ENCODE results near the gene MSX2. TPM values are rescaled to one million over a fixed set of nuclear protein-coding genes. Genes with fewer than 3 reads are reported as not detected.

Gene MSX2
- total RNA-seq, result 1.5 and 2.2 TPM in 2 replicates

DNA sequence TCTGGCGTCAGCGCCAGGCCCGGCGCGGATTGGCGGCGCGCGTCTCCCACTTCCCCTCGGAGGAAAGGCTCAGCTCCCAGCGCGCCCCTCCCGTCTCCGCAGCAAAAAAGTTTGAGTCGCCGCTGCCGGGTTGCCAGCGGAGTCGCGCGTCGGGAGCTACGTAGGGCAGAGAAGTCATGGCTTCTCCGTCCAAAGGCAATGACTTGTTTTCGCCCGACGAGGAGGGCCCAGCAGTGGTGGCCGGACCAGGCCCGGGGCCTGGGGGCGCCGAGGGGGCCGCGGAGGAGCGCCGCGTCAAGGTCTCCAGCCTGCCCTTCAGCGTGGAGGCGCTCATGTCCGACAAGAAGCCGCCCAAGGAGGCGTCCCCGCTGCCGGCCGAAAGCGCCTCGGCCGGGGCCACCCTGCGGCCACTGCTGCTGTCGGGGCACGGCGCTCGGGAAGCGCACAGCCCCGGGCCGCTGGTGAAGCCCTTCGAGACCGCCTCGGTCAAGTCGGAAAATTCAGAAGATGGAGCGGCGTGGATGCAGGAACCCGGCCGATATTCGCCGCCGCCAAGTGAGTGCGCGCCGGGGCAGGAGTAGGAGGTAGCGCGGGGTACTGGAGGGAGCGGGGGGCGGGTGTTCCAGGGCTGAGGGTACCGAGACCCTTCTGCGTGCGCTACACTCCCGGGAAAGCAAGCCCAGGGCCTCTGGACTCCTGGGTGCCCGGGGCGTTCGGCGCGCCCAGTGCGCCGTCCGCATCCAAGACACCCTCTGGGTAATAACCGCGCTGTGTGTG, at the start of gene MSX2:
Gene MSX2 (plus strand): TSS at position 99 of the 777 bp plus-strand sequence. CDS start 78 bp downstream, at position 177.
- H3K4me1 ChIP-seq (ENCODE audit: insufficient read depth, low read length), result no peaks in the 10 kb centered on the region
- peak; percentile 99 for DNase-seq (ENCODE audit: insufficient read length, low spot score, missing footprints)
- H3K27me3 ChIP-seq (ENCODE audit: insufficient read depth, low read length), result peaks cover 46% of the 10 kb centered on the region
- no peaks in the 10 kb centered on the region for H3K79me2 ChIP-seq (ENCODE audit: insufficient read depth, low read length)
- H3K27ac ChIP-seq (ENCODE audit: low read depth, low read length), result no peak within 1 kb of the TSS
- H3K4me2 ChIP-seq (ENCODE audit: insufficient read depth, low read length), result peak within 1 kb of the TSS; percentile 86
- no peaks in the 10 kb centered on the region for H3K9me3 ChIP-seq (ENCODE audit: low read depth, low read length)
- H3K4me3 ChIP-seq (ENCODE audit: insufficient read depth, low read length), result peak within 1 kb of the TSS; percentile 67
- H2AFZ ChIP-seq (ENCODE audit: low read length), result peak within 1 kb of the TSS; percentile 86
- no peaks in the 10 kb centered on the region for H4K20me1 ChIP-seq (ENCODE audit: insufficient read depth, low read length)
- TF ChIP-seq CTCF (IDR thresholded peaks at IDR 0.05; ENCODE audit: extremely low read depth, low read depth, low read length), result no peak
- H3K36me3 ChIP-seq (ENCODE audit: insufficient read depth, low read length), result no peaks in the 10 kb centered on the region

- TF ChIP-seq CTCF (IDR thresholded peaks at IDR 0.05; ENCODE audit: extremely low read depth, low read depth, low read length), result no peak
These were observed 49.3 kb upstream of the MSX2 start for GRCh38 chr5:174675110-174675509.

GRCh38 chr5:174675916-174676315, 48.5 kb upstream of the MSX2 start:
- Histone ChIP-seq H3K4me3 (ENCODE audit: insufficient read depth, low read length) (no peak overlapping the region), H2AFZ (ENCODE audit: low read length) (no peak overlapping the region), H3K9me3 (ENCODE audit: low read depth, low read length) (peaks cover 2% of the 10 kb centered on the region), H3K4me1 (ENCODE audit: insufficient read depth, low read length) (no peaks in the 10 kb centered on the region), H4K20me1 (ENCODE audit: insufficient read depth, low read length) (no peaks in the 10 kb centered on the region), H3K27ac (ENCODE audit: low read depth, low read length) (no peak overlapping the region), H3K27me3 (ENCODE audit: insufficient read depth, low read length) (no peaks in the 10 kb centered on the region), H3K79me2 (ENCODE audit: insufficient read depth, low read length) (no peaks in the 10 kb centered on the region), H3K36me3 (ENCODE audit: insufficient read depth, low read length) (no peaks in the 10 kb centered on the region), H3K4me2 (ENCODE audit: insufficient read depth, low read length) (no peak overlapping the region)
- TF ChIP-seq CTCF (IDR thresholded peaks at IDR 0.05; ENCODE audit: extremely low read depth, low read depth, low read length), result no peak
- no peak for DNase-seq (ENCODE audit: insufficient read length, low spot score, missing footprints)

More at GRCh38 chr5:174675110-174675509, 49.3 kb upstream of the MSX2 start:
- Histone ChIP-seq H3K4me2 (ENCODE audit: insufficient read depth, low read length) (no peak overlapping the region), H3K27ac (ENCODE audit: low read depth, low read length) (no peak overlapping the region), H3K4me3 (ENCODE audit: insufficient read depth, low read length) (no peak overlapping the region), H3K4me1 (ENCODE audit: insufficient read depth, low read length) (no peaks in the 10 kb centered on the region), H3K79me2 (ENCODE audit: insufficient read depth, low read length) (no peaks in the 10 kb centered on the region), H2AFZ (ENCODE audit: low read length) (no peak overlapping the region), H4K20me1 (ENCODE audit: insufficient read depth, low read length) (no peaks in the 10 kb centered on the region), H3K36me3 (ENCODE audit: insufficient read depth, low read length) (no peaks in the 10 kb centered on the region), H3K9me3 (ENCODE audit: low read depth, low read length) (peaks cover 2% of the 10 kb centered on the region), H3K27me3 (ENCODE audit: insufficient read depth, low read length) (no peaks in the 10 kb centered on the region)
- DNase-seq (ENCODE audit: insufficient read length, low spot score, missing footprints), result no peak

GRCh38 chr5:174678107-174678506, 46.3 kb upstream of the MSX2 start:
- H3K4me1 ChIP-seq (ENCODE audit: insufficient read depth, low read length), result no peaks in the 10 kb centered on the region

More at GRCh38 chr5:174678107-174678506, 46.3 kb upstream of the MSX2 start:
- Histone ChIP-seq H3K79me2 (ENCODE audit: insufficient read depth, low read length) (no peaks in the 10 kb centered on the region), H3K4me2 (ENCODE audit: insufficient read depth, low read length) (no peak overlapping the region), H3K27me3 (ENCODE audit: insufficient read depth, low read length) (no peaks in the 10 kb centered on the region), H4K20me1 (ENCODE audit: insufficient read depth, low read length) (no peaks in the 10 kb centered on the region), H3K4me3 (ENCODE audit: insufficient read depth, low read length) (no peak overlapping the region), H3K27ac (ENCODE audit: low read depth, low read length) (no peak overlapping the region), H3K9me3 (ENCODE audit: low read depth, low read length) (no peaks in the 10 kb centered on the region), H3K36me3 (ENCODE audit: insufficient read depth, low read length) (no peaks in the 10 kb centered on the region), H2AFZ (ENCODE audit: low read length) (no peak overlapping the region)
- no peak for TF ChIP-seq CTCF (IDR thresholded peaks at IDR 0.05; ENCODE audit: extremely low read depth, low read depth, low read length)
- DNase-seq (ENCODE audit: insufficient read length, low spot score, missing footprints), result no peak

All from osteoblast (primary cell).